Activated B cell treated with CpG ODN at 0.5 μM for 24 hours (primary cell): Measurements from ENCODE around the gene WDR5. TPM values are rescaled to one million over a fixed set of nuclear protein-coding genes. Genes with fewer than 3 reads are reported as not detected.

ENCODE experiments used
- ATAC-seq: fragments of 200-7000 bp; cut with Tn5 transposase; one replicate; pipeline ENCODE4 v1.10.0; 2021; ENCODE audit warnings: low read depth, mild to moderate bottlenecking, moderate library complexity
- CTCF ChIA-PET: fragments of 350-600 bp; sonication (Branson Sonifier 250); formaldehyde crosslinking; loops from one replicate; lab custom pipeline; 2021; ENCODE audit warnings: antibody characterized with exemption; lab: Charles Lee
- POLR2A ChIA-PET: fragments of 350-600 bp; sonication (Branson Sonifier 250); formaldehyde crosslinking; loops from one replicate; lab custom pipeline; 2021; ENCODE audit warnings: antibody characterized with exemption; lab: Charles Lee
- DNase-seq: peaks from one replicate; pipeline ENCODE4 v3.0.0; 2022
- H3K27ac Mint-ChIP-seq: one replicate; pipeline ENCODE4 v1.8.0; 2020; ENCODE audit warnings: mixed read lengths
- H3K27me3 Mint-ChIP-seq: one replicate; pipeline ENCODE4 v1.8.0; 2021; ENCODE audit warnings: mixed read lengths
- H3K36me3 Mint-ChIP-seq: one replicate; pipeline ENCODE4 v1.8.0; 2021; ENCODE audit warnings: low read depth, mixed read lengths
- H3K4me1 Mint-ChIP-seq: one replicate; pipeline ENCODE4 v1.8.0; 2021; ENCODE audit warnings: mixed read lengths
- H3K4me3 Mint-ChIP-seq: one replicate; pipeline ENCODE4 v1.8.0; 2020; ENCODE audit warnings: mild to moderate bottlenecking, mixed read lengths
- H3K9me3 Mint-ChIP-seq: one replicate; pipeline ENCODE4 v1.8.0; 2020; ENCODE audit warnings: mixed read lengths
- intact Hi-C: fragments of 100-400 bp; cut with micrococcal nuclease; formaldehyde crosslinking; loops from one replicate; pipeline ENCODE4 v1.15.1; 2024
- total RNA-seq: library from RNA; stranded (reverse); gene quantifications from 2 replicates; pipeline ENCODE4 v1.2.3, GENCODE V29; 2022
- TF ChIP-seq, protein P1 (sequence below): fragments of 200-600 bp; IDR thresholded peaks from one replicate; pipeline ENCODE4 v1.8.0; 2022; ENCODE audit warnings: antibody characterized with exemption, mild to moderate bottlenecking

Gene WDR5
- 20.8 and 22.4 TPM in 2 replicates for total RNA-seq

- H3K27me3 Mint-ChIP-seq, result no peaks in the 10 kb centered on the region
- H3K27ac Mint-ChIP-seq, result peak within 1 kb of the TSS; percentile 90
- DNase-seq (peak; percentile 89), ATAC-seq (peak; percentile 87)
- TF ChIP-seq, protein P1, sequence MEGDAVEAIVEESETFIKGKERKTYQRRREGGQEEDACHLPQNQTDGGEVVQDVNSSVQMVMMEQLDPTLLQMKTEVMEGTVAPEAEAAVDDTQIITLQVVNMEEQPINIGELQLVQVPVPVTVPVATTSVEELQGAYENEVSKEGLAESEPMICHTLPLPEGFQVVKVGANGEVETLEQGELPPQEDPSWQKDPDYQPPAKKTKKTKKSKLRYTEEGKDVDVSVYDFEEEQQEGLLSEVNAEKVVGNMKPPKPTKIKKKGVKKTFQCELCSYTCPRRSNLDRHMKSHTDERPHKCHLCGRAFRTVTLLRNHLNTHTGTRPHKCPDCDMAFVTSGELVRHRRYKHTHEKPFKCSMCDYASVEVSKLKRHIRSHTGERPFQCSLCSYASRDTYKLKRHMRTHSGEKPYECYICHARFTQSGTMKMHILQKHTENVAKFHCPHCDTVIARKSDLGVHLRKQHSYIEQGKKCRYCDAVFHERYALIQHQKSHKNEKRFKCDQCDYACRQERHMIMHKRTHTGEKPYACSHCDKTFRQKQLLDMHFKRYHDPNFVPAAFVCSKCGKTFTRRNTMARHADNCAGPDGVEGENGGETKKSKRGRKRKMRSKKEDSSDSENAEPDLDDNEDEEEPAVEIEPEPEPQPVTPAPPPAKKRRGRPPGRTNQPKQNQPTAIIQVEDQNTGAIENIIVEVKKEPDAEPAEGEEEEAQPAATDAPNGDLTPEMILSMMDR, result no peak
- ChIA-PET CTCF (interaction anchor here (0.6 to 1.7 kb wide), 3 partner anchors 27 to 70 kb away, joined by 3 to 8 read pairs (median 6); partner anchors contain the start of gene RNU6ATAC), POLR2A (interaction anchor here (0.5 to 1.8 kb wide), 6 partner anchors 28 to 1119 kb away, joined by 3 to 21 read pairs (median 6); partner anchors contain the start of genes BRD3OS, CACFD1 and RNU6ATAC)
- peaks cover 35% of the 10 kb centered on the region for H3K4me1 Mint-ChIP-seq
- H3K9me3 Mint-ChIP-seq, result no peaks in the 10 kb centered on the region
- peaks cover 16% of the 10 kb centered on the region for H3K36me3 Mint-ChIP-seq
- intact Hi-C loops, result loop anchor here (1.0 to 10.0 kb wide), 5 partner anchors 29 to 761 kb away; partner anchors contain the start of genes BRD3, BRD3OS, RNU6ATAC and STKLD1
- H3K4me3 Mint-ChIP-seq, result peak within 1 kb of the TSS; percentile 89
Observed at GRCh38 chr9:134135343-134136117, at the start of gene WDR5. TSS of gene WDR5 (plus strand) at chr9:134136082. CDS start at chr9:134139878, 3,796 bp downstream.

GRCh38 chr9:134088063-134088725, 47.7 kb upstream of the WDR5 start:
- no peaks in the 10 kb centered on the region for H3K4me1 Mint-ChIP-seq
- ATAC-seq, result no peak
- ChIA-PET CTCF (interaction anchor here (1.0 kb wide), 1 partner anchor 42 kb away, joined by 3 read pairs; no protein-coding TSS in a partner anchor), POLR2A (no interaction called here)
- peaks cover 2% of the 10 kb centered on the region for H3K9me3 Mint-ChIP-seq
- no peak overlapping the region for H3K27ac Mint-ChIP-seq
- peaks cover 5% of the 10 kb centered on the region for H3K27me3 Mint-ChIP-seq
- H3K4me3 Mint-ChIP-seq, result no peak overlapping the region
- intact Hi-C loops, result no loop called here
- H3K36me3 Mint-ChIP-seq, result no peaks in the 10 kb centered on the region
- DNase-seq, result no peak
- TF ChIP-seq, protein P1, result no peak

DNA sequence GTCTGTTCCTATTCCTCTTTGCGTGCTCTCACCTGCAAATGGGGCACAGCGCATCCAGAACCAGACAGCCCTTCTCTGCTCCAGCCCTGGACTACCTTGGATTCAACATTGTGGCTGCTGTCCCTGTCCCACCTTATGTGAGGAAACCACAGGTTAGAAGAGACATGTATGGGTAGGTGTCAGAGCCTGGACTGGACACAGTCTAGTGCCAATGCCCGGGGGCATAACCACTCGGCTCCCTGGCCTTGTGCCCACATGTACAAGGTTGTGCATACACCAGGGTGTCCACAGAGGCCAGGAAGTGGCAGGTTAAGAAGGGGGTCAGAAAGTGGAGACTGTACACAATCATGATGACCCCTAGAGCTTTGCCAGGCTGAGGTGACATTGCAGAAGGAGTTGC, 45.9 kb upstream of the WDR5 start:
- DNase-seq, result no peak
- intact Hi-C loops, result no loop called here
- Mint-ChIP-seq H3K4me3 (no peak overlapping the region), H3K36me3 (no peaks in the 10 kb centered on the region), H3K27ac (no peak overlapping the region), H3K9me3 (peaks cover 2% of the 10 kb centered on the region), H3K4me1 (no peaks in the 10 kb centered on the region), H3K27me3 (peaks cover 13% of the 10 kb centered on the region)
- no peak for ATAC-seq
- TF ChIP-seq, protein P1, result no peak
- ChIA-PET POLR2A (no interaction called here), CTCF (no interaction called here)

- peak; percentile 24 for DNase-seq
- ChIA-PET POLR2A (interaction anchor here (1.2 kb wide), 1 partner anchor 31 kb away, joined by 3 read pairs; no protein-coding TSS in a partner anchor), CTCF (interaction anchor here (0.8 to 2.3 kb wide), 4 partner anchors 33 to 319 kb away, joined by 3 to 15 read pairs (median 8); no protein-coding TSS in a partner anchor)
- H3K4me1 Mint-ChIP-seq, result peaks cover 4% of the 10 kb centered on the region
- intact Hi-C loops, result loop anchor here (1.0 to 5.0 kb wide), 3 partner anchors 37 to 317 kb away; no protein-coding TSS in a partner anchor
- TF ChIP-seq, protein P1, result no peak
- H3K27me3 Mint-ChIP-seq, result peaks cover 8% of the 10 kb centered on the region
- H3K36me3 Mint-ChIP-seq, result no peaks in the 10 kb centered on the region
- no peak overlapping the region for H3K27ac Mint-ChIP-seq
- ATAC-seq, result peak; percentile 85
- no peak overlapping the region for H3K4me3 Mint-ChIP-seq
- no peaks in the 10 kb centered on the region for H3K9me3 Mint-ChIP-seq
Observed at GRCh38 chr9:134099123-134099761, 36.6 kb upstream of the WDR5 start.
